Immature natural killer cell (primary cell): Measurements from ENCODE around the gene ATP11A. TPM values are rescaled to one million over a fixed set of nuclear protein-coding genes. Genes with fewer than 3 reads are reported as not detected.

Experiments
- DNase-seq, 3 donors: peaks; one replicate each; pipeline ENCODE4 v3.0.0; 2022; ENCODE audit warnings: mixed read lengths in 1 of 3
- H3K27ac Mint-ChIP-seq, 6 donors: one replicate each; pipeline ENCODE4 v1.8.0; 2020; ENCODE audit warnings: mixed read lengths in 6 of 6, mild to moderate bottlenecking in 5 of 6, inconsistent platforms in 4 of 6, moderate library complexity in 3 of 6
- H3K27me3 Mint-ChIP-seq, 3 donors: one replicate each; pipeline ENCODE4 v1.8.0; 2020 to 2021; ENCODE audit warnings: low read depth in 3 of 3, mild to moderate bottlenecking in 3 of 3, mixed read lengths in 3 of 3, moderate library complexity in 3 of 3, inconsistent platforms in 1 of 3
- H3K36me3 Mint-ChIP-seq, 3 donors: one replicate each; pipeline ENCODE4 v1.8.0; 2020; ENCODE audit warnings: mixed read lengths in 3 of 3, inconsistent platforms in 2 of 3, mild to moderate bottlenecking in 2 of 3
- H3K4me1 Mint-ChIP-seq, 2 donors: one replicate each; pipeline ENCODE4 v1.8.0; 2020; ENCODE audit warnings: inconsistent platforms in 2 of 2, mild to moderate bottlenecking in 2 of 2, mixed read lengths in 2 of 2, moderate library complexity in 1 of 2
- H3K4me3 Mint-ChIP-seq, 5 donors: one replicate each; pipeline ENCODE4 v1.8.0; 2020; ENCODE audit warnings: mild to moderate bottlenecking in 5 of 5, mixed read lengths in 5 of 5, inconsistent platforms in 3 of 5, moderate library complexity in 3 of 5
- H3K9me3 Mint-ChIP-seq, 6 donors: one replicate each; pipeline ENCODE4 v1.8.0; 2020; ENCODE audit warnings: mild to moderate bottlenecking in 6 of 6, mixed read lengths in 6 of 6, inconsistent platforms in 4 of 6, moderate library complexity in 3 of 6
- polyA plus RNA-seq, 3 donors: library from polyadenylated mRNA; unstranded; fragments of 300-500 nt; fragmentation: Illumina TruSeq; gene quantifications; one replicate each; pipeline ENCODE4 v1.2.3, GENCODE V29; 2021

Gene ATP11A
- polyA plus RNA-seq, 3 donors from 2014 or later: 0.96 to 2.9 TPM; not detected in 1

- Mint-ChIP-seq H3K4me3 (no peak overlapping the region), H3K36me3 (peaks cover 0 to 3% (median 0%) of the 10 kb centered on the region in 3 donors)
These were observed 238.5 kb downstream of the ATP11A start for GRCh38 chr13:112928020-112928971.

GRCh38 chr13:112928972-112929782, 239.3 kb downstream of the ATP11A start:
- Mint-ChIP-seq H3K4me3 (no peak overlapping the region), H3K27me3 (peaks cover 5 to 19% (median 7%) of the 10 kb centered on the region in 3 donors), H3K9me3 (no peaks in the 10 kb centered on the region), H3K4me1 (peaks cover 3 to 12% of the 10 kb centered on the region in 2 donors), H3K36me3 (peaks cover 0 to 3% (median 0%) of the 10 kb centered on the region in 3 donors), H3K27ac (no peak overlapping the region)
- DNase-seq: no peak

More at GRCh38 chr13:112928020-112928971, 238.5 kb downstream of the ATP11A start:
- Mint-ChIP-seq H3K27ac (no peak overlapping the region), H3K4me1 (peaks cover 3 to 12% of the 10 kb centered on the region in 2 donors), H3K9me3 (no peaks in the 10 kb centered on the region), H3K27me3 (peaks cover 5 to 19% (median 6%) of the 10 kb centered on the region in 3 donors)
- no peak for DNase-seq

- no peak overlapping the region for H3K27ac Mint-ChIP-seq
- H3K9me3 Mint-ChIP-seq: no peaks in the 10 kb centered on the region
- H3K4me3 Mint-ChIP-seq: no peak overlapping the region
- peaks cover 5 to 19% (median 8%) of the 10 kb centered on the region in 3 donors for H3K27me3 Mint-ChIP-seq
- H3K4me1 Mint-ChIP-seq: peaks cover 3 to 12% of the 10 kb centered on the region in 2 donors
- DNase-seq: no peak
- H3K36me3 Mint-ChIP-seq: peaks cover 0 to 3% (median 0%) of the 10 kb centered on the region in 3 donors
These were observed 239.9 kb downstream of the ATP11A start for GRCh38 chr13:112929783-112930055.

- Mint-ChIP-seq H3K27me3 (peaks cover 5 to 19% (median 8%) of the 10 kb centered on the region in 3 donors), H3K4me1 (peaks cover 3 to 12% of the 10 kb centered on the region in 2 donors), H3K27ac (no peak overlapping the region), H3K36me3 (peaks cover 0 to 3% (median 0%) of the 10 kb centered on the region in 3 donors), H3K9me3 (no peaks in the 10 kb centered on the region), H3K4me3 (no peak overlapping the region)
- DNase-seq: no peak
These were observed 240.4 kb downstream of the ATP11A start for GRCh38 chr13:112930192-112930591.

- Mint-ChIP-seq H3K27ac (no peak overlapping the region), H3K9me3 (no peaks in the 10 kb centered on the region), H3K4me3 (no peak overlapping the region), H3K36me3 (peaks cover 0 to 3% (median 0%) of the 10 kb centered on the region in 3 donors), H3K4me1 (peaks cover 3 to 12% of the 10 kb centered on the region in 2 donors), H3K27me3 (peaks cover 5 to 19% (median 10%) of the 10 kb centered on the region in 3 donors)
- no peak for DNase-seq
These were observed 241.4 kb downstream of the ATP11A start for GRCh38 chr13:112931028-112931934.

- no peaks in the 10 kb centered on the region for H3K9me3 Mint-ChIP-seq
- peaks cover 0 to 3% (median 0%) of the 10 kb centered on the region in 3 donors for H3K36me3 Mint-ChIP-seq
- H3K27ac Mint-ChIP-seq: no peak overlapping the region
- DNase-seq: no peak
- peaks cover 3 to 12% of the 10 kb centered on the region in 2 donors for H3K4me1 Mint-ChIP-seq
- peaks cover 9 to 16% (median 15%) of the 10 kb centered on the region in 3 donors for H3K27me3 Mint-ChIP-seq
- no peak overlapping the region for H3K4me3 Mint-ChIP-seq
These were observed 243.1 kb downstream of the ATP11A start for GRCh38 chr13:112932971-112933370.

GRCh38 chr13:112933649-112934048, 243.8 kb downstream of the ATP11A start:
- peaks cover 3 to 12% of the 10 kb centered on the region in 2 donors for H3K4me1 Mint-ChIP-seq
- no peak overlapping the region for H3K27ac Mint-ChIP-seq
- H3K4me3 Mint-ChIP-seq: no peak overlapping the region
- DNase-seq: no peak
- H3K36me3 Mint-ChIP-seq: peaks cover 0 to 3% (median 0%) of the 10 kb centered on the region in 3 donors
- H3K9me3 Mint-ChIP-seq: no peaks in the 10 kb centered on the region
- peaks cover 9 to 15% (median 15%) of the 10 kb centered on the region in 3 donors for H3K27me3 Mint-ChIP-seq

GRCh38 chr13:112934078-112934477, 244.2 kb downstream of the ATP11A start:
- H3K27ac Mint-ChIP-seq: no peak overlapping the region

More at GRCh38 chr13:112934078-112934477, 244.2 kb downstream of the ATP11A start:
- no peak for DNase-seq
- Mint-ChIP-seq H3K27me3 (peaks cover 10 to 15% (median 14%) of the 10 kb centered on the region in 3 donors), H3K36me3 (peaks cover 0 to 3% (median 0%) of the 10 kb centered on the region in 3 donors), H3K4me1 (peaks cover 3 to 11% of the 10 kb centered on the region in 2 donors), H3K4me3 (no peak overlapping the region), H3K9me3 (no peaks in the 10 kb centered on the region)

Other genes with a start within 250 kb of the ATP11A start
- 10 to 100 TPM; 12.3 to 20.5 (median 18.3) TPM for gene TUBGCP3, start 101.9 kb upstream of the ATP11A start, polyA plus RNA-seq